CD8-positive, alpha-beta memory T cell (primary cell): ENCODE measurements around the gene TCN1. TPM values are rescaled to one million over a fixed set of nuclear protein-coding genes. Genes with fewer than 3 reads are reported as not detected.
A peak's percentile ranks its signal among the peaks of the same experiment; 100 is the strongest.
"Not testable (repeated sequence)": the region's sequence is repeated elsewhere in the genome, so short reads cannot be mapped to it uniquely, and the experiment has no call there.

ENCODE experiments used
- CTCF ChIA-PET: fragments of 350-600 bp; sonication (Branson Sonifier 250); formaldehyde crosslinking; loops from one replicate; lab custom pipeline; 2021; ENCODE audit warnings: antibody characterized with exemption; lab: Charles Lee
- POLR2A ChIA-PET: fragments of 350-600 bp; sonication (Branson Sonifier 250); formaldehyde crosslinking; loops from one replicate; lab custom pipeline; 2021; ENCODE audit warnings: antibody characterized with exemption; lab: Charles Lee
- DNase-seq, 5 donors: peaks; one replicate each; pipeline versions ENCODE4 v3.0.0 to v3.0.0-alpha.2; 2020 to 2022; ENCODE audit warnings: mixed read lengths in 1 of 5
- H3K27ac ChIP-seq: one replicate; pipeline ENCODE4 v1.7.0; 2013; ENCODE audit warnings: low read depth, mild to moderate bottlenecking, low read length, moderate library complexity
- H3K27me3 ChIP-seq: 2 replicates; pipeline ENCODE4 v1.7.0; 2013; ENCODE audit warnings: low read length, mild to moderate bottlenecking; ENCODE audit not compliant: insufficient read depth, poor library complexity, severe bottlenecking
- H3K36me3 ChIP-seq: 2 replicates; pipeline ENCODE4 v1.7.0; 2013; ENCODE audit warnings: mild to moderate bottlenecking, low read length, moderate library complexity; ENCODE audit not compliant: insufficient read depth
- H3K4me1 ChIP-seq: 2 replicates; pipeline ENCODE4 v1.7.0; 2013; ENCODE audit warnings: mild to moderate bottlenecking, low read length, moderate library complexity; ENCODE audit not compliant: insufficient read depth
- H3K4me3 ChIP-seq: 2 replicates; pipeline ENCODE4 v1.7.0; 2013; ENCODE audit warnings: mild to moderate bottlenecking, low read length
- H3K9me3 ChIP-seq: 2 replicates; pipeline ENCODE4 v1.7.0; 2013; ENCODE audit warnings: mild to moderate bottlenecking, low read length
- H3K27ac Mint-ChIP-seq, 8 donors: one replicate each; pipeline ENCODE4 v1.8.0; 2020 to 2021; ENCODE audit warnings: mixed read lengths in 8 of 8, mild to moderate bottlenecking in 6 of 8, inconsistent platforms in 3 of 8, moderate library complexity in 3 of 8
- H3K27me3 Mint-ChIP-seq, 2 donors: one replicate each; pipeline ENCODE4 v1.8.0; 2020 to 2021; ENCODE audit warnings: mixed read lengths in 2 of 2, mild to moderate bottlenecking in 1 of 2, moderate library complexity in 1 of 2
- H3K36me3 Mint-ChIP-seq, 3 donors: one replicate each; pipeline ENCODE4 v1.8.0; 2020 to 2021; ENCODE audit warnings: mixed read lengths in 3 of 3, inconsistent platforms in 1 of 3, mild to moderate bottlenecking in 1 of 3
- H3K4me1 Mint-ChIP-seq, 3 donors: one replicate each; pipeline ENCODE4 v1.8.0; 2020 to 2021; ENCODE audit warnings: mixed read lengths in 3 of 3, inconsistent platforms in 1 of 3, mild to moderate bottlenecking in 1 of 3
- H3K4me3 Mint-ChIP-seq, 7 donors: one replicate each; pipeline ENCODE4 v1.8.0; 2020 to 2021; ENCODE audit warnings: mixed read lengths in 7 of 7, mild to moderate bottlenecking in 6 of 7, moderate library complexity in 4 of 7, inconsistent platforms in 2 of 7
- H3K9me3 Mint-ChIP-seq, 5 donors: one replicate each; pipeline ENCODE4 v1.8.0; 2020 to 2022; ENCODE audit warnings: mixed read lengths in 5 of 5, mild to moderate bottlenecking in 3 of 5, moderate library complexity in 2 of 5, inconsistent platforms in 1 of 5
- polyA plus RNA-seq: library from polyadenylated mRNA; unstranded; fragments of 300-500 nt; fragmentation: Illumina TruSeq; gene quantifications from one replicate; pipeline ENCODE4 v1.2.3, GENCODE V29; 2021
- total RNA-seq, 2 experiments: library from RNA; stranded (reverse); gene quantifications; one replicate each; pipeline ENCODE4 v1.2.3, GENCODE V29; 2021

Gene TCN1
- total and polyA plus RNA-seq, 3 experiments from 2014 or later = not detected

- H3K4me3 Mint-ChIP-seq = no peak overlapping the region
- H3K4me1 ChIP-seq = no peaks in the 10 kb centered on the region
- no peak overlapping the region for H3K4me3 ChIP-seq
- H3K27ac Mint-ChIP-seq = no peak overlapping the region
- ChIA-PET POLR2A (no interaction called here), CTCF (no interaction called here)
- no peaks in the 10 kb centered on the region for H3K4me1 Mint-ChIP-seq
- H3K36me3 ChIP-seq = no peaks in the 10 kb centered on the region
- H3K27me3 Mint-ChIP-seq = peaks cover 3 to 19% of the 10 kb centered on the region in 2 donors
- no peak overlapping the region for H3K27ac ChIP-seq
- no peaks in the 10 kb centered on the region for H3K27me3 ChIP-seq
- H3K9me3 ChIP-seq = no peaks in the 10 kb centered on the region
- H3K9me3 Mint-ChIP-seq = no peaks in the 10 kb centered on the region
- H3K36me3 Mint-ChIP-seq = no peaks in the 10 kb centered on the region
- no peak for DNase-seq
These were observed 26.7 kb downstream of the TCN1 start for GRCh38 chr11:59839615-59840014.

- Histone ChIP-seq H3K36me3 (no peaks in the 10 kb centered on the region), H3K4me1 (no peaks in the 10 kb centered on the region), H3K4me3 (no peak overlapping the region), H3K9me3 (no peaks in the 10 kb centered on the region), H3K27me3 (no peaks in the 10 kb centered on the region), H3K27ac (no peak overlapping the region)
- ChIA-PET POLR2A (no interaction called here), CTCF (no interaction called here)
- Mint-ChIP-seq H3K4me3 (no peak overlapping the region), H3K27ac (no peak overlapping the region), H3K4me1 (peaks cover 0 to 4% (median 0%) of the 10 kb centered on the region in 3 donors), H3K27me3 (peaks cover 3 to 27% of the 10 kb centered on the region in 2 donors), H3K36me3 (no peaks in the 10 kb centered on the region), H3K9me3 (no peaks in the 10 kb centered on the region)
- DNase-seq = no peak
These were observed 32.7 kb downstream of the TCN1 start for GRCh38 chr11:59833602-59834001.

GRCh38 chr11:59829358-59829757 is 36.9 kb downstream of the TCN1 start:
- DNase-seq = no peak
- no peak overlapping the region for H3K27ac Mint-ChIP-seq
- peaks cover 4 to 5% of the 10 kb centered on the region in 2 donors for H3K27me3 Mint-ChIP-seq
- H3K36me3 Mint-ChIP-seq = no peaks in the 10 kb centered on the region
- H3K9me3 Mint-ChIP-seq = no peaks in the 10 kb centered on the region
- Histone ChIP-seq H3K27ac (no peak overlapping the region), H3K27me3 (no peaks in the 10 kb centered on the region), H3K36me3 (no peaks in the 10 kb centered on the region), H3K9me3 (no peaks in the 10 kb centered on the region), H3K4me3 (no peak overlapping the region), H3K4me1 (no peaks in the 10 kb centered on the region)
- CTCF ChIA-PET = no interaction called here
- POLR2A ChIA-PET = no interaction called here
- H3K4me1 Mint-ChIP-seq = peaks cover 0 to 4% (median 0%) of the 10 kb centered on the region in 3 donors
- H3K4me3 Mint-ChIP-seq = no peak overlapping the region

GRCh38 chr11:59822989-59823566 is 43.2 kb downstream of the TCN1 start:
- Histone ChIP-seq H3K9me3 (no peaks in the 10 kb centered on the region), H3K4me3 (no peak overlapping the region), H3K27me3 (no peaks in the 10 kb centered on the region), H3K27ac (no peak overlapping the region), H3K4me1 (no peaks in the 10 kb centered on the region), H3K36me3 (no peaks in the 10 kb centered on the region)
- DNase-seq = peak in 1 of 5 donors; percentile 17
- peaks cover 4 to 11% (median 8%) of the 10 kb centered on the region in 3 donors for H3K4me1 Mint-ChIP-seq
- ChIA-PET CTCF (interaction anchor here (0.7 to 1.8 kb wide), 5 partner anchors 9 to 428 kb away, joined by 3 to 4 read pairs (median 3); no protein-coding TSS in a partner anchor), POLR2A (no interaction called here)
- peaks cover 0 to 4% of the 10 kb centered on the region in 2 donors for H3K27me3 Mint-ChIP-seq
- peak overlapping the region in 1 of 8 donors; percentile 17 for H3K27ac Mint-ChIP-seq
- no peaks in the 10 kb centered on the region for H3K9me3 Mint-ChIP-seq
- no peak overlapping the region for H3K4me3 Mint-ChIP-seq
- no peaks in the 10 kb centered on the region for H3K36me3 Mint-ChIP-seq

- peaks cover 9 to 16% (median 14%) of the 10 kb centered on the region in 3 donors for H3K4me1 Mint-ChIP-seq
- no peaks in the 10 kb centered on the region for H3K36me3 Mint-ChIP-seq
- no peaks in the 10 kb centered on the region for H3K9me3 Mint-ChIP-seq
- no peak overlapping the region for H3K4me3 Mint-ChIP-seq
- Histone ChIP-seq H3K27ac (no peak overlapping the region), H3K36me3 (no peaks in the 10 kb centered on the region), H3K4me1 (no peaks in the 10 kb centered on the region), H3K27me3 (no peaks in the 10 kb centered on the region), H3K4me3 (no peak overlapping the region), H3K9me3 (no peaks in the 10 kb centered on the region)
- H3K27ac Mint-ChIP-seq = no peak overlapping the region
- DNase-seq = no peak
- no peaks in the 10 kb centered on the region for H3K27me3 Mint-ChIP-seq
- POLR2A ChIA-PET = no interaction called here
- CTCF ChIA-PET = no interaction called here
These were observed 47.7 kb downstream of the TCN1 start for GRCh38 chr11:59818572-59818971.

- H3K36me3 Mint-ChIP-seq, H3K4me3 ChIP-seq, POLR2A ChIA-PET, H3K36me3 ChIP-seq, H3K4me3 Mint-ChIP-seq, DNase-seq, H3K27ac Mint-ChIP-seq, CTCF ChIA-PET, H3K4me1 ChIP-seq, H3K27ac ChIP-seq, H3K9me3 ChIP-seq, H3K27me3 Mint-ChIP-seq, H3K9me3 Mint-ChIP-seq, H3K27me3 ChIP-seq: not testable (repeated sequence)
- peaks cover 9 to 13% (median 10%) of the 10 kb centered on the region in 3 donors for H3K4me1 Mint-ChIP-seq
These were observed 49.9 kb downstream of the TCN1 start for GRCh38 chr11:59816434-59816833.

GRCh38 chr11:59815754-59816153 is 50.5 kb downstream of the TCN1 start:
- no peak for DNase-seq
- Histone ChIP-seq H3K9me3 (no peaks in the 10 kb centered on the region), H3K27ac (no peak overlapping the region), H3K4me1 (peaks cover 6% of the 10 kb centered on the region), H3K4me3 (no peak overlapping the region), H3K36me3 (no peaks in the 10 kb centered on the region), H3K27me3 (no peaks in the 10 kb centered on the region)
- Mint-ChIP-seq H3K4me1 (peaks cover 16 to 20% (median 16%) of the 10 kb centered on the region in 3 donors), H3K36me3 (peaks cover 0 to 5% (median 0%) of the 10 kb centered on the region in 3 donors), H3K27ac (no peak overlapping the region), H3K27me3 (peaks cover 0 to 7% of the 10 kb centered on the region in 2 donors), H3K9me3 (peaks cover 0 to 4% (median 0%) of the 10 kb centered on the region in 5 donors), H3K4me3 (no peak overlapping the region)
- ChIA-PET CTCF (no interaction called here), POLR2A (no interaction called here)

- Histone ChIP-seq H3K4me1 (peaks cover 16% of the 10 kb centered on the region), H3K9me3 (no peaks in the 10 kb centered on the region), H3K27me3 (no peaks in the 10 kb centered on the region), H3K27ac (no peak overlapping the region), H3K36me3 (no peaks in the 10 kb centered on the region), H3K4me3 (no peak overlapping the region)
- POLR2A ChIA-PET = no interaction called here
- peaks cover 0 to 7% of the 10 kb centered on the region in 2 donors for H3K27me3 Mint-ChIP-seq
- H3K27ac Mint-ChIP-seq = peak overlapping the region in 3 of 8 donors; percentile 13 to 52 (median 45)
- peaks cover 27 to 34% (median 29%) of the 10 kb centered on the region in 3 donors for H3K4me1 Mint-ChIP-seq
- H3K9me3 Mint-ChIP-seq = peaks cover 0 to 4% (median 0%) of the 10 kb centered on the region in 5 donors
- H3K36me3 Mint-ChIP-seq = peaks cover 0 to 5% (median 5%) of the 10 kb centered on the region in 3 donors
- CTCF ChIA-PET = interaction anchor here (1.0 kb wide), 1 partner anchor 9 kb away, joined by 3 read pairs; no protein-coding TSS in a partner anchor
- DNase-seq = no peak
- peak overlapping the region in 6 of 7 donors; percentile 24 to 65 (median 42) for H3K4me3 Mint-ChIP-seq
These were observed 52.3 kb downstream of the TCN1 start for GRCh38 chr11:59814021-59814420.
